Measurements from ENCODE around the gene MDK. TPM values are rescaled to one million over a fixed set of nuclear protein-coding genes. Genes with fewer than 3 reads are reported as not detected.

MDK gene
- total RNA-seq, 1 experiment from 2014 or later = 252 TPM

DNA sequence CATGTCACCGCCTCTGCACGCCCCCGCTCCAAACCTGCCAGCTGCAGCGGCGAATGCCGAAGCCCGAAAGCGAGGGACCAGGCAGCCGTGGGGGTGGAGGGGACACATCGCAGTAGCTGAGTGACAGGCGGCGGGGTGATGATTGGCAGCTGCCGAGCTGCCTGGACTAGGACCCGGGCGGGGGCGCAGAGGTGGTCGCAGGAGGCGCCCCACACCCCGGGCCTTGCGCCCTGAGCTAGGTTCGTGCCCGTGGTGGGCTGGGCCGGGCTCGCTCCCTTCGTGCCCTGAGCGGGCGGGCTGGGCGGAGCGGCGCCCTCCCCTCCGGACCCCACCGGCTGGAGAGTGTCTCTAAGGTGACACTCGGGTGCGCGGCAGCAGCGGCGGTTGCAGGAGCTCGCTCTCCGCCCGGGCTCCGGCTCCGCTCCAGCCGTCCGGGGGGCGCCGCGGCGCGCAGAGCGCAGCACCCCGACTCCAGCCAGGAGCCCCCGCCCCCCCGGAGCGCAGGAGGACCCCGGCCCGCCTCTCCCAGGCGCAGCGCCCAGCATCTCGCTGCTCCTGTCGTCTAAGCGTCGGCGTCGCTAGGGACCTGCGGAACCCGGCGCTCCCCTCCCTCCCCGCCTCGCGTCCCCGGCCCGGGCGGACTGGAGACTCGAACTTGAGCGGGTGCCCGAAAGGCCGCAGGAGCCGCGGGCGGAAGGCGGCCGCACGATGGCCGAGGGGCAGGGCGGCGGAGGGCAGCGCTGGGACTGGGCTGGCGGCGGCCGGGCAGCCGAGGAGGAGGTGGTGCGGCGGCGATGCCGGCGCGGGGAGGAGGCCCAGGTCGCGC, 48.7 kb upstream of the MDK start:
- no peak overlapping the region for H3K27ac ChIP-seq (ENCODE audit: low read length)
- ATAC-seq = peak; percentile 65
- in situ Hi-C loops (cut with HindIII; ENCODE audit: low pct_unique_long_range_greater_than_20kb, low sequenced_read_pairs) = no loop called here
- H3K4me3 ChIP-seq (ENCODE audit: low read depth in 2 of 2, low read length in 2 of 2) = peak overlapping the region; percentile 28 to 33
- H3K27me3 ChIP-seq (ENCODE audit: control insufficient read depth, insufficient read depth, low read length) = peaks cover 13% of the 10 kb centered on the region
- no peak for TF ChIP-seq POLR2AphosphoS5 (IDR thresholded peaks at IDR 0.05; ENCODE audit: low read depth, low read length)
- TF ChIP-seq SIN3A (IDR thresholded peaks at IDR 0.05; ENCODE audit: borderline replicate concordance, insufficient read depth, low read depth, low read length) = no peak
- TF ChIP-seq TCF7L2 (IDR thresholded peaks at IDR 0.05; ENCODE audit: low read depth, low read length) = no peak
- TF ChIP-seq, protein P1, sequence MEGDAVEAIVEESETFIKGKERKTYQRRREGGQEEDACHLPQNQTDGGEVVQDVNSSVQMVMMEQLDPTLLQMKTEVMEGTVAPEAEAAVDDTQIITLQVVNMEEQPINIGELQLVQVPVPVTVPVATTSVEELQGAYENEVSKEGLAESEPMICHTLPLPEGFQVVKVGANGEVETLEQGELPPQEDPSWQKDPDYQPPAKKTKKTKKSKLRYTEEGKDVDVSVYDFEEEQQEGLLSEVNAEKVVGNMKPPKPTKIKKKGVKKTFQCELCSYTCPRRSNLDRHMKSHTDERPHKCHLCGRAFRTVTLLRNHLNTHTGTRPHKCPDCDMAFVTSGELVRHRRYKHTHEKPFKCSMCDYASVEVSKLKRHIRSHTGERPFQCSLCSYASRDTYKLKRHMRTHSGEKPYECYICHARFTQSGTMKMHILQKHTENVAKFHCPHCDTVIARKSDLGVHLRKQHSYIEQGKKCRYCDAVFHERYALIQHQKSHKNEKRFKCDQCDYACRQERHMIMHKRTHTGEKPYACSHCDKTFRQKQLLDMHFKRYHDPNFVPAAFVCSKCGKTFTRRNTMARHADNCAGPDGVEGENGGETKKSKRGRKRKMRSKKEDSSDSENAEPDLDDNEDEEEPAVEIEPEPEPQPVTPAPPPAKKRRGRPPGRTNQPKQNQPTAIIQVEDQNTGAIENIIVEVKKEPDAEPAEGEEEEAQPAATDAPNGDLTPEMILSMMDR (IDR thresholded peaks at IDR 0.05) = no peak
- TF ChIP-seq, protein P2, sequence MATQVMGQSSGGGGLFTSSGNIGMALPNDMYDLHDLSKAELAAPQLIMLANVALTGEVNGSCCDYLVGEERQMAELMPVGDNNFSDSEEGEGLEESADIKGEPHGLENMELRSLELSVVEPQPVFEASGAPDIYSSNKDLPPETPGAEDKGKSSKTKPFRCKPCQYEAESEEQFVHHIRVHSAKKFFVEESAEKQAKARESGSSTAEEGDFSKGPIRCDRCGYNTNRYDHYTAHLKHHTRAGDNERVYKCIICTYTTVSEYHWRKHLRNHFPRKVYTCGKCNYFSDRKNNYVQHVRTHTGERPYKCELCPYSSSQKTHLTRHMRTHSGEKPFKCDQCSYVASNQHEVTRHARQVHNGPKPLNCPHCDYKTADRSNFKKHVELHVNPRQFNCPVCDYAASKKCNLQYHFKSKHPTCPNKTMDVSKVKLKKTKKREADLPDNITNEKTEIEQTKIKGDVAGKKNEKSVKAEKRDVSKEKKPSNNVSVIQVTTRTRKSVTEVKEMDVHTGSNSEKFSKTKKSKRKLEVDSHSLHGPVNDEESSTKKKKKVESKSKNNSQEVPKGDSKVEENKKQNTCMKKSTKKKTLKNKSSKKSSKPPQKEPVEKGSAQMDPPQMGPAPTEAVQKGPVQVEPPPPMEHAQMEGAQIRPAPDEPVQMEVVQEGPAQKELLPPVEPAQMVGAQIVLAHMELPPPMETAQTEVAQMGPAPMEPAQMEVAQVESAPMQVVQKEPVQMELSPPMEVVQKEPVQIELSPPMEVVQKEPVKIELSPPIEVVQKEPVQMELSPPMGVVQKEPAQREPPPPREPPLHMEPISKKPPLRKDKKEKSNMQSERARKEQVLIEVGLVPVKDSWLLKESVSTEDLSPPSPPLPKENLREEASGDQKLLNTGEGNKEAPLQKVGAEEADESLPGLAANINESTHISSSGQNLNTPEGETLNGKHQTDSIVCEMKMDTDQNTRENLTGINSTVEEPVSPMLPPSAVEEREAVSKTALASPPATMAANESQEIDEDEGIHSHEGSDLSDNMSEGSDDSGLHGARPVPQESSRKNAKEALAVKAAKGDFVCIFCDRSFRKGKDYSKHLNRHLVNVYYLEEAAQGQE (IDR thresholded peaks at IDR 0.05; ENCODE audit: insufficient read depth in 1 of 2, low read depth in 2 of 2, low read length in 1 of 2) = no peak
- intact Hi-C loops (cut with micrococcal nuclease; ENCODE audit: unreplicated experiment) = no loop called here
- ChIA-PET POLR2A (no interaction called here), CTCF (no interaction called here)
- no TSS peak for BruUV-seq (replicated peaks)
- H3K9me3 ChIP-seq (ENCODE audit: control insufficient read depth, insufficient read depth, low read depth, low read length) = no peaks in the 10 kb centered on the region
- no peaks in the 10 kb centered on the region for H3K36me3 ChIP-seq (ENCODE audit: control insufficient read depth, insufficient read depth, low read length)
- no peak for DNase-seq (ENCODE audit: low read depth, low spot score)
- no peaks in the 10 kb centered on the region for H3K4me1 ChIP-seq (ENCODE audit: control insufficient read depth, insufficient read depth, low read length)

DNA sequence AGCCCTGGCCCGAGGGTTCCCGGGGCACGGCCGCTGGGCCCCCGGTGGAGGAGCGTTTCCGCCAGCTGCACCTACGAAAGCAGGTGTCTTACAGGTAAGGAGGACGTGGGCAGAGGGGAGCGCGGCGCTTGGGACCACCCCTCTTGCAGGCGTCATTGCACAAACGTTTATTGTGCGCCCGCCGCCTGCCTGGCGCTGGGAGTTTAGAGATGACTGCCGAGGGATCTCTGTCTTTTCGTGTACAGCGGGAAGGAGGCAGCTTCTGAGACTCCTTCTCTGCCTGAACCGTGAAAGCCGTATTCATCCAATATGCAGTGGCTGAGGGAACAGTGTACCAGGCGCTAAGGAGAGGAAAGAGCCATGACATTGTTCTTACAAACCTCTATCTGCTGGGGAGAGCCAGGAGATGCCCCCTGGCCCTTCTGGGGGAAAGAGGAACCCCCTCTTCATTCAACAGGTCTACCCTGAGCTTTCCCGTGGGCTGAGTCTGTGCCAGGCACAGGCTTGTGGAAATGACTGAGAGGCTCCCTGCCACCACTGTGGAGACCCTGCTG, 48.0 kb upstream of the MDK start:
- no peak for DNase-seq (ENCODE audit: low read depth, low spot score)
- Histone ChIP-seq H3K9me3 (ENCODE audit: control insufficient read depth, insufficient read depth, low read depth, low read length) (no peaks in the 10 kb centered on the region), H3K4me1 (ENCODE audit: control insufficient read depth, insufficient read depth, low read length) (no peaks in the 10 kb centered on the region), H3K27me3 (ENCODE audit: control insufficient read depth, insufficient read depth, low read length) (peaks cover 13% of the 10 kb centered on the region), H3K4me3 (ENCODE audit: low read depth in 2 of 2, low read length in 2 of 2) (peak overlapping the region in 1 of 2 experiments; percentile 28; a peak in 1 of 4 replicates), H3K36me3 (ENCODE audit: control insufficient read depth, insufficient read depth, low read length) (no peaks in the 10 kb centered on the region), H3K27ac (ENCODE audit: low read length) (no peak overlapping the region)
- ChIA-PET POLR2A (no interaction called here), CTCF (no interaction called here)
- ATAC-seq = 0 out of 2 replicates have a peak, but pooled peaks have one; percentile 27
- no TSS peak for BruUV-seq (replicated peaks)
- TF ChIP-seq TCF7L2 (IDR thresholded peaks at IDR 0.05; ENCODE audit: low read depth, low read length) (no peak), SIN3A (IDR thresholded peaks at IDR 0.05; ENCODE audit: borderline replicate concordance, insufficient read depth, low read depth, low read length) (no peak), POLR2AphosphoS5 (IDR thresholded peaks at IDR 0.05; ENCODE audit: low read depth, low read length) (no peak)
- TF ChIP-seq, protein P2 (IDR thresholded peaks at IDR 0.05; ENCODE audit: insufficient read depth in 1 of 2, low read depth in 2 of 2, low read length in 1 of 2) = no peak
- TF ChIP-seq, protein P1 (IDR thresholded peaks at IDR 0.05) = no peak
- in situ Hi-C loops (cut with HindIII; ENCODE audit: low pct_unique_long_range_greater_than_20kb, low sequenced_read_pairs) (no loop called here), intact Hi-C loops (cut with micrococcal nuclease; ENCODE audit: unreplicated experiment) (no loop called here)

All from Panc1 (cell line).